ENCODE measurements around the gene RFX5.

DNA sequence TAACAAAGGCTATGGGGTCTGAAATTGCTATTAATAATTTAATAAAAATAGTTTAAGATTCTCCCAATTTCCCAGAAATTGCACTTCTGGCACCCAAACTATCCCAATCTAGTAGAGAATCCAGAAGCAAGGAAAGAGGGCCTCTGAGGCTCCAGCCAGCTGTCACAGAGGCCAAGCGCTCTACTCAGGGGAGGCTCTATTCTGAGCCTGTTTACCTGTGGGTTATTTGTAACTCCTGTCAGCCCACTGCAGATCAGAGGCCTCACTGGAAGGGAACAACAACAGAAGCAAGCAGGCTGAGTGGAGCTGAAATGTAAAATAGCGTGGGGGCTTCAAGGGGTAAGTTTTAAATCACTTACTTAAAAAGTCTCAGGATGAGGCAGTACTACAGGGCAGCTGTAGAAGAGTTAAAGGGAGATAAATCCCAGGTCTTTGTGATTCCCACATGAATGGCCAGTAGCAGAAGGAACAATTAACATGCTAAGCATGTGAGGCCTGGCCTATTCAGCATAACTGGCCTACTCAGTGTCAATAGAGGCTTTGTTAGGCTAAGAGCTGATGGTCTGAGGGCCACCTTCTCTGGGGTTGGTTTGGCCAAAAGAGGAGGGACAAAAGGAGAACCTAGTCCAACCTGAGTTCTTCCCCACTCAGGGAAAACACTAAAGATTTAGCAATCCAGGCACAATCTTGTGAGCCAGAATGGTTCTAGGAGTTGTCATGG lies 52.1 kb downstream of the RFX5 start:
- TF ChIP-seq EZH2phosphoT487 (IDR thresholded peaks at IDR 0.05; ENCODE audit: borderline replicate concordance) (no peak), POLR2A (IDR thresholded peaks at IDR 0.05; ENCODE audit: borderline replicate concordance, extremely low read depth, insufficient read depth, insufficient read length) (no peak), ATF3 (IDR thresholded peaks at IDR 0.05) (no peak), ZFX (IDR thresholded peaks at IDR 0.05) (no peak)
- TF ChIP-seq, protein P1, sequence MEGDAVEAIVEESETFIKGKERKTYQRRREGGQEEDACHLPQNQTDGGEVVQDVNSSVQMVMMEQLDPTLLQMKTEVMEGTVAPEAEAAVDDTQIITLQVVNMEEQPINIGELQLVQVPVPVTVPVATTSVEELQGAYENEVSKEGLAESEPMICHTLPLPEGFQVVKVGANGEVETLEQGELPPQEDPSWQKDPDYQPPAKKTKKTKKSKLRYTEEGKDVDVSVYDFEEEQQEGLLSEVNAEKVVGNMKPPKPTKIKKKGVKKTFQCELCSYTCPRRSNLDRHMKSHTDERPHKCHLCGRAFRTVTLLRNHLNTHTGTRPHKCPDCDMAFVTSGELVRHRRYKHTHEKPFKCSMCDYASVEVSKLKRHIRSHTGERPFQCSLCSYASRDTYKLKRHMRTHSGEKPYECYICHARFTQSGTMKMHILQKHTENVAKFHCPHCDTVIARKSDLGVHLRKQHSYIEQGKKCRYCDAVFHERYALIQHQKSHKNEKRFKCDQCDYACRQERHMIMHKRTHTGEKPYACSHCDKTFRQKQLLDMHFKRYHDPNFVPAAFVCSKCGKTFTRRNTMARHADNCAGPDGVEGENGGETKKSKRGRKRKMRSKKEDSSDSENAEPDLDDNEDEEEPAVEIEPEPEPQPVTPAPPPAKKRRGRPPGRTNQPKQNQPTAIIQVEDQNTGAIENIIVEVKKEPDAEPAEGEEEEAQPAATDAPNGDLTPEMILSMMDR (IDR thresholded peaks at IDR 0.05 in 2 of 3, conservative IDR thresholded peaks at IDR 0.05 in 1 of 3; ENCODE audit: borderline replicate concordance in 1 of 3, insufficient read depth in 1 of 3, low read depth in 2 of 3, low read length in 2 of 3) = no peak

Data from HCT116 (cell line).